K562 (cell line): Measurements from ENCODE around the gene RFX7.

Source experiments
- BACH1 ChIP-seq: fragments of 200-800 bp; sonication (Bioruptor generic); IDR thresholded peaks from 2 replicates; pipeline ENCODE4 v1.6.1; 2016; ENCODE audit warnings: missing genetic modification characterization, missing compliant biosample characterization
- CBX2 ChIP-seq: fragments of 200-600 bp; sonication (generic); IDR thresholded peaks from one replicate; pipeline ENCODE4 v1.6.1; 2012; ENCODE audit warnings: mild to moderate bottlenecking, low read length, inconsistent platforms; ENCODE audit not compliant: insufficient read depth, poor library complexity, severe bottlenecking
- CREB3L1 ChIP-seq: fragments of 450-650 bp; IDR thresholded peaks from 2 replicates; pipeline ENCODE4 v1.6.1; 2014; ENCODE audit warnings: low read depth, mild to moderate bottlenecking, moderate library complexity, borderline replicate concordance
- CREM ChIP-seq: IDR thresholded peaks from 2 replicates; pipeline ENCODE4 v1.6.1; 2014; ENCODE audit warnings: antibody characterized with exemption, low read depth
- CTCF ChIP-seq, 3 experiments: IDR thresholded peaks in 2 of 3; conservative IDR thresholded peaks in 1 of 3; 2 replicates each; pipeline ENCODE4 v1.5.1; 2011 to 2012; ENCODE audit warnings: low read length in 3 of 3, mild to moderate bottlenecking in 3 of 3, control low read depth in 2 of 3, improper control_type of control experiment in 1 of 3, inconsistent platforms in 1 of 3, low read depth in 1 of 3, mixed read lengths in 1 of 3, moderate library complexity in 1 of 3; ENCODE audit not compliant: insufficient read depth in 2 of 3
- DEAF1 ChIP-seq: fragments of 450-650 bp; formaldehyde crosslinking; IDR thresholded peaks from 2 replicates; pipeline ENCODE4 v1.4.0; 2020; ENCODE audit warnings: mild to moderate bottlenecking, moderate library complexity
- GATAD2A ChIP-seq: fragments of 450-650 bp; IDR thresholded peaks from 2 replicates; pipeline ENCODE4 v1.6.1; 2017
- JUN ChIP-seq, 2 experiments: sonication (generic) in 1 of 2; formaldehyde crosslinking in 1 of 2; IDR thresholded peaks; 2 replicates each; pipeline versions ENCODE4 v1.6.1 to v1.8.0; 2012 to 2022; ENCODE audit warnings: borderline replicate concordance in 2 of 2, mild to moderate bottlenecking in 2 of 2, improper control_type of control experiment in 1 of 2, low read depth in 1 of 2, low read length in 1 of 2, missing genetic modification reagents in 1 of 2
- RBM39 ChIP-seq: fragments of 200-400 bp; formaldehyde crosslinking; optimal IDR thresholded peaks from 2 replicates; pipeline ENCODE3; 2018; ENCODE audit warnings: low read depth, low read length
- SRSF7 ChIP-seq: fragments of 200-400 bp; formaldehyde crosslinking; optimal IDR thresholded peaks from 2 replicates; pipeline ENCODE3; 2017; ENCODE audit warnings: mild to moderate bottlenecking, low read depth, low read length
- TAF1 ChIP-seq: IDR thresholded peaks from 2 replicates; pipeline ENCODE4 v1.6.1; 2011; ENCODE audit warnings: mild to moderate bottlenecking, low read length, moderate library complexity; ENCODE audit not compliant: insufficient read depth, control insufficient read depth, severe bottlenecking; ENCODE audit errors: extremely low read depth
- TCF7L2 ChIP-seq: fragments of 150-350 bp; IDR thresholded peaks from 2 replicates; pipeline ENCODE4 v1.6.1; 2016; ENCODE audit warnings: low read depth, mild to moderate bottlenecking, low read length, moderate library complexity
- ZNF232 ChIP-seq: sonication (generic); formaldehyde crosslinking; IDR thresholded peaks from 2 replicates; pipeline ENCODE4 v1.8.0; 2022; ENCODE audit warnings: mild to moderate bottlenecking, missing genetic modification reagents
- ZNF583 ChIP-seq: fragments of 250-450 bp; sonication (Bioruptor Pico); IDR thresholded peaks from 2 replicates; pipeline ENCODE4 v1.4.0; 2020

- TF ChIP-seq ZNF232 (no peak), CTCF (IDR thresholded peaks at IDR 0.05 in 2 of 3, conservative IDR thresholded peaks at IDR 0.05 in 1 of 3; ENCODE audit: insufficient read depth in 2 of 3, low read depth in 1 of 3, low read length in 3 of 3) (no peak), CBX2 (no peak), SRSF7 (no peak), DEAF1 (CRISPR knock-in tag) (no peak), CREM (no peak), GATAD2A (no peak), JUN (IDR thresholded peaks at IDR 0.05; ENCODE audit: borderline replicate concordance, low read depth, low read length) (no peak), JUN (CRISPR knock-in tag; IDR thresholded peaks at IDR 0.05; ENCODE audit: borderline replicate concordance) (no peak), RBM39 (no peak), CREB3L1 (no peak), BACH1 (no peak), TAF1 (no peak), TCF7L2 (no peak), ZNF583 (CRISPR knock-in tag) (no peak)
Observed at GRCh38 chr15:56126409-56126808, 117.3 kb downstream of the RFX7 start.
